Breast epithelium (tissue), 3 donors: Measurements from ENCODE around the gene HPD.

Experiments
- POLR2A ChIP-seq: fragments of 450-650 bp; IDR thresholded peaks from one replicate; pipeline ENCODE4 v1.6.1; 2016; ENCODE audit warnings: antibody characterized with exemption, mild to moderate bottlenecking, moderate library complexity
- POLR2AphosphoS5 ChIP-seq, 3 donors: sonication (generic); formaldehyde crosslinking; IDR thresholded peaks; one replicate each; pipeline ENCODE4 v1.6.1; 2017; ENCODE audit warnings: antibody characterized with exemption in 3 of 3
- TF ChIP-seq, protein P1 (sequence below), 3 donors: fragments of 450-650 bp; IDR thresholded peaks; one replicate each; pipeline ENCODE4 v1.5.1; 2016 to 2017; ENCODE audit warnings: antibody characterized with exemption in 3 of 3, mild to moderate bottlenecking in 3 of 3, moderate library complexity in 3 of 3

DNA sequence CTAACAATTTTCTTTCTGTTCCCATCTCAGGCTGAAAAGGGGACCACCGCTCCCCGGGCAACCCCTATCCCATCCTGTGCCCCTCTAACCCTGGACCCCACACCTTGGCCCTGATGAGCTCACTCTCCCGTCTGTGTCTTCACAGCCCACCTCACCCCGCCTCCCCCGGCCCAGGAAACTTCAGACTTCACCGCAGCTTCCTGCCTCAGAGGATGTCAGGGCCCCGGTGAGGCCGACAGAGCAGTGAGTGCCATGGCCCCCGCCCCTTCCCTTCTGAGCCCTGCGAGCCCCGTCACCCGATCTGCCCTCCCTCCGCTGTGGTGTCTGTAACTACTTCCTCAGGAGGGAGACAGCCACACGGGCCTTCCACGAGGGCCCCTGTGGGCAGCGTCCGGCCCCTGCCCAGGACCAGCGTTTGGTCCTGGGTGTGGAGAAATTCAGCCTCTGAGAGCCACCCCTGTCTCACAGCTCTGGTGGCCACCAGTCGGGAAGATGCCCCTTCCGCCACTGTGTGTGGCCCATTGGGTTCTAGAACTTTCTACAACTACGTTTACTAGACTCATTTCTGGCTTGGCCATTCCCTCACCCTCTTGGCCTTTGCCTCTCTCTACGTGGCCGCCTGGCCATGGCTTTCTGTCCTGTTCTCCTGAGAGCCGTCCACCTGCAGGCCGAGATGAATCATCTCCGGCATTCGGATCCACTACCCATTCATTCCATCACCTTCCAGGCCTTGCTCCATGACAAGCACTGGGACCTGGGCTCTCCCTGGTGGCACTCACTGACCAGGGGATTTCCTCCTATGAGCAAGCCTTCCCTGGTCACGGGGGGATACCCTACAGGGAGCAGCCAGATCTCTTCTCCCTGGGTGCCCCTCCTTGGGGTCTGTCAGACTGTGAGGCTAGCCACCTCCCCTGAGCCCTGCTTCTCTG, 68.6 kb downstream of the HPD start:
- TF ChIP-seq POLR2A (no peak), POLR2AphosphoS5 (IDR thresholded peaks at IDR 0.05) (no peak)
- TF ChIP-seq, protein P1, sequence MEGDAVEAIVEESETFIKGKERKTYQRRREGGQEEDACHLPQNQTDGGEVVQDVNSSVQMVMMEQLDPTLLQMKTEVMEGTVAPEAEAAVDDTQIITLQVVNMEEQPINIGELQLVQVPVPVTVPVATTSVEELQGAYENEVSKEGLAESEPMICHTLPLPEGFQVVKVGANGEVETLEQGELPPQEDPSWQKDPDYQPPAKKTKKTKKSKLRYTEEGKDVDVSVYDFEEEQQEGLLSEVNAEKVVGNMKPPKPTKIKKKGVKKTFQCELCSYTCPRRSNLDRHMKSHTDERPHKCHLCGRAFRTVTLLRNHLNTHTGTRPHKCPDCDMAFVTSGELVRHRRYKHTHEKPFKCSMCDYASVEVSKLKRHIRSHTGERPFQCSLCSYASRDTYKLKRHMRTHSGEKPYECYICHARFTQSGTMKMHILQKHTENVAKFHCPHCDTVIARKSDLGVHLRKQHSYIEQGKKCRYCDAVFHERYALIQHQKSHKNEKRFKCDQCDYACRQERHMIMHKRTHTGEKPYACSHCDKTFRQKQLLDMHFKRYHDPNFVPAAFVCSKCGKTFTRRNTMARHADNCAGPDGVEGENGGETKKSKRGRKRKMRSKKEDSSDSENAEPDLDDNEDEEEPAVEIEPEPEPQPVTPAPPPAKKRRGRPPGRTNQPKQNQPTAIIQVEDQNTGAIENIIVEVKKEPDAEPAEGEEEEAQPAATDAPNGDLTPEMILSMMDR (IDR thresholded peaks at IDR 0.05) = no peak
